OCI-LY1 (cell line): Measurements from ENCODE around the gene SYT6.

Experiments used
- H2AFZ ChIP-seq: fragments of 200-600 bp; sonication (generic), shearing (Covaris generic); 2 replicates; pipeline ENCODE4 v1.6.0; 2014; ENCODE audit warnings: antibody characterized with exemption, mild to moderate bottlenecking, low read length
- H3F3A ChIP-seq: fragments of 200-600 bp; sonication (generic), shearing (Covaris generic); 2 replicates; pipeline ENCODE4 v1.6.0; 2014; ENCODE audit warnings: mild to moderate bottlenecking, antibody characterized with exemption, low read length, moderate library complexity; ENCODE audit not compliant: insufficient read depth
- H3K27ac ChIP-seq: fragments of 200-600 bp; sonication (generic); 2 replicates; pipeline ENCODE4 v1.5.1; 2014; ENCODE audit warnings: low read length, mixed run types, mild to moderate bottlenecking, low read depth; ENCODE audit not compliant: poor library complexity, severe bottlenecking
- H3K27me3 ChIP-seq: fragments of 200-600 bp; sonication (generic); 2 replicates; pipeline ENCODE4 v1.6.0; 2014; ENCODE audit warnings: antibody characterized with exemption, mild to moderate bottlenecking, low read length, moderate library complexity; ENCODE audit not compliant: insufficient read depth
- H3K36me3 ChIP-seq: fragments of 200-600 bp; sonication (generic); 2 replicates; pipeline ENCODE4 v1.6.1; 2014; ENCODE audit warnings: mild to moderate bottlenecking, antibody characterized with exemption, low read length, moderate library complexity, mixed read lengths; ENCODE audit not compliant: insufficient read depth
- H3K4me1 ChIP-seq: fragments of 200-600 bp; sonication (generic); 2 replicates; pipeline ENCODE4 v1.5.1; 2014; ENCODE audit warnings: mild to moderate bottlenecking, low read length, moderate library complexity; ENCODE audit not compliant: insufficient read depth, severe bottlenecking
- H3K4me2 ChIP-seq: fragments of 200-600 bp; sonication (generic), shearing (Covaris generic); 2 replicates; pipeline ENCODE4 v1.6.1; 2014; ENCODE audit warnings: low read length
- H3K4me3 ChIP-seq: fragments of 200-600 bp; sonication (generic); 2 replicates; pipeline ENCODE4 v1.5.1; 2014; ENCODE audit warnings: low read length, low read depth, mild to moderate bottlenecking, mixed read lengths; ENCODE audit not compliant: poor library complexity, severe bottlenecking
- H3K79me2 ChIP-seq: fragments of 200-600 bp; shearing (Covaris generic); 2 replicates; pipeline ENCODE4 v1.6.1; 2016; ENCODE audit warnings: mixed run types, low read length, mixed read lengths; ENCODE audit not compliant: insufficient read depth
- H3K9ac ChIP-seq: fragments of 200-600 bp; sonication (generic), shearing (Covaris generic); 2 replicates; pipeline ENCODE4 v1.6.1; 2014; ENCODE audit warnings: mild to moderate bottlenecking, low read length, mixed read lengths
- H3K9me2 ChIP-seq: fragments of 200-600 bp; sonication (generic), shearing (Covaris generic); 2 replicates; pipeline ENCODE4 v1.6.1; 2014; ENCODE audit warnings: low read depth, mild to moderate bottlenecking, low read length, mixed read lengths
- H3K9me3 ChIP-seq: fragments of 200-600 bp; shearing (Covaris generic); 2 replicates; pipeline ENCODE4 v1.6.1; 2014; ENCODE audit warnings: low read length, mixed read lengths
- H4K20me1 ChIP-seq: fragments of 200-600 bp; sonication (generic), shearing (Covaris generic); 2 replicates; pipeline ENCODE4 v1.6.0; 2016; ENCODE audit warnings: mild to moderate bottlenecking, low read length; ENCODE audit not compliant: insufficient read depth
- EZH2 ChIP-seq: fragments of 200-600 bp; sonication (generic), shearing (Covaris generic); IDR thresholded peaks from 2 replicates; pipeline ENCODE4 v1.8.0; 2017; ENCODE audit warnings: borderline replicate concordance, mixed run types, mild to moderate bottlenecking, antibody characterized with exemption, low read length, moderate library complexity, mixed read lengths
- TF ChIP-seq, protein P1 (sequence below): fragments of 200-600 bp; sonication (generic), shearing (Covaris generic); IDR thresholded peaks from 2 replicates; pipeline ENCODE4 v1.5.1; 2017; ENCODE audit warnings: mild to moderate bottlenecking, antibody characterized with exemption, low read length, moderate library complexity, mixed read lengths

SYT6 gene

DNA sequence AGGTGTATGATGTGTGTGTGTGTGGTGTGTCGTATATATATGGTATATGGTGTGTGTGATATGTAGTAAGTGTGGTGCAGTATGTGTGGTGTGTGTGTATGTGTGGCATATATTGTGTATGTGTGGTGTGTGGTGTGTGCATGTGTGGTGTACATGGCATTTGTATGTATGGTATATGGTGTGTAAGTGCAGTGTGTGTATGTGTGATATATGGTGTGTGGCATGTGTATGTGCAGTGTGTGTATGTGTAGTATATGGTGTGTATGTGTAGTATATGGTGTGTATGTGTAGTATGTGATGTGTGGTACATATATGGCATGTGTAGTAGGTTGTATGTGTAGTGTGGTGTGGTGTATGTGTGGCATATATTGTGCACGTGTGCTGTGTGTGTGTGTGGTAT lies 99.5 kb downstream of the SYT6 start:
- no peak overlapping the region for H3K27ac ChIP-seq
- H3K4me3 ChIP-seq, result no peak overlapping the region
- H3K9ac ChIP-seq, result no peak overlapping the region
- TF ChIP-seq, protein P1, sequence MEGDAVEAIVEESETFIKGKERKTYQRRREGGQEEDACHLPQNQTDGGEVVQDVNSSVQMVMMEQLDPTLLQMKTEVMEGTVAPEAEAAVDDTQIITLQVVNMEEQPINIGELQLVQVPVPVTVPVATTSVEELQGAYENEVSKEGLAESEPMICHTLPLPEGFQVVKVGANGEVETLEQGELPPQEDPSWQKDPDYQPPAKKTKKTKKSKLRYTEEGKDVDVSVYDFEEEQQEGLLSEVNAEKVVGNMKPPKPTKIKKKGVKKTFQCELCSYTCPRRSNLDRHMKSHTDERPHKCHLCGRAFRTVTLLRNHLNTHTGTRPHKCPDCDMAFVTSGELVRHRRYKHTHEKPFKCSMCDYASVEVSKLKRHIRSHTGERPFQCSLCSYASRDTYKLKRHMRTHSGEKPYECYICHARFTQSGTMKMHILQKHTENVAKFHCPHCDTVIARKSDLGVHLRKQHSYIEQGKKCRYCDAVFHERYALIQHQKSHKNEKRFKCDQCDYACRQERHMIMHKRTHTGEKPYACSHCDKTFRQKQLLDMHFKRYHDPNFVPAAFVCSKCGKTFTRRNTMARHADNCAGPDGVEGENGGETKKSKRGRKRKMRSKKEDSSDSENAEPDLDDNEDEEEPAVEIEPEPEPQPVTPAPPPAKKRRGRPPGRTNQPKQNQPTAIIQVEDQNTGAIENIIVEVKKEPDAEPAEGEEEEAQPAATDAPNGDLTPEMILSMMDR, result no peak
- TF ChIP-seq EZH2, result no peak
- no peak overlapping the region for H2AFZ ChIP-seq
- H3F3A ChIP-seq, result no peaks in the 10 kb centered on the region
- H3K36me3 ChIP-seq, result no peaks in the 10 kb centered on the region
- no peak overlapping the region for H3K4me2 ChIP-seq
- H3K9me3 ChIP-seq, result no peaks in the 10 kb centered on the region
- no peaks in the 10 kb centered on the region for H3K27me3 ChIP-seq
- no peaks in the 10 kb centered on the region for H3K4me1 ChIP-seq
- no peaks in the 10 kb centered on the region for H3K79me2 ChIP-seq
- no peaks in the 10 kb centered on the region for H4K20me1 ChIP-seq
- no peaks in the 10 kb centered on the region for H3K9me2 ChIP-seq

DNA sequence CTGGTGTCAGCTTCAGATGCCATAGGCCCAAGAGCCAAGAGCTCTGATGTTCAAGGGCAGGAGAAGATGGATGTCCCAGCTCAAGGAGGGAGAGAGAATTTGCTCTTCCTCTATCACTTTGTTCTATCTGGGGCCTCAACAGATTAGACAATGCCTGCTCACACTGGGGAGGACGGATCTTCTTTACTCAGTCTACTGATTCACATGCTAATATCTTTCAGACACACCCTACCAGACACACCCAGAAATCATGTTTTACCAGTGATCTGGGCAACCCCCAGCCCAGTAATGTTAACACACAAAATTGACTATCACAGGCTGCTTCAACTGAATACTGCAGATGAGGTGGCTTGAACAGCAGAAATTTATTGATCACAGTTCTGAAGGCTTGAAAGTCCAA lies 105.4 kb downstream of the SYT6 start:
- Histone ChIP-seq H3K79me2 (no peaks in the 10 kb centered on the region), H3K9me2 (no peaks in the 10 kb centered on the region), H3K4me3 (no peak overlapping the region), H2AFZ (no peak overlapping the region), H3K9me3 (no peaks in the 10 kb centered on the region), H3K36me3 (no peaks in the 10 kb centered on the region), H3K4me2 (no peak overlapping the region), H3K9ac (no peak overlapping the region), H3K4me1 (no peaks in the 10 kb centered on the region), H3K27me3 (no peaks in the 10 kb centered on the region; the same call in 1 of the 2 replicates), H3K27ac (no peak overlapping the region), H3F3A (no peaks in the 10 kb centered on the region), H4K20me1 (no peaks in the 10 kb centered on the region)
- no peak for TF ChIP-seq EZH2
- TF ChIP-seq, protein P1, result no peak

DNA sequence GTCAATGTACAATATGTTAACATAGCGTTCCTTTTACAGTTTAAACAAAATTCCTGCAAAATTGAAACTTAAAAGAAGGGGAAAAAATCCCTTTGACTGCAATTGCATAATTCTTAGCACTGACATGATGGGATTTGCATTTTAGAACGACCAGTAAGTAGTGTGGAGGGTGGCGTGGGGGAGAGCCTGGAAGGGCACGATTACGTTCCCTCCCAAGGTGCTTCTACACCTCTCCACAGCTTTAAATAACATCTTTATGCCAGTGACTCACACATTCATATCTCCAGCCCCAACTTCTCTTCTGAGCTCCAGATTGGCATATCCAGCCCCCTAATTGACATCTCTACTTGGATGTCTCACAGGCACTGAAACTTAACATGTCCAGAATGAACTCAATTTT lies 110.1 kb downstream of the SYT6 start:
- Histone ChIP-seq H3K4me2 (no peak overlapping the region), H2AFZ (no peak overlapping the region), H3K4me3 (no peak overlapping the region), H3K9ac (no peak overlapping the region), H3K4me1 (no peaks in the 10 kb centered on the region), H4K20me1 (no peaks in the 10 kb centered on the region), H3K79me2 (no peaks in the 10 kb centered on the region), H3K27ac (no peak overlapping the region), H3K9me2 (no peaks in the 10 kb centered on the region), H3K36me3 (no peaks in the 10 kb centered on the region), H3F3A (no peaks in the 10 kb centered on the region), H3K9me3 (no peaks in the 10 kb centered on the region), H3K27me3 (no peaks in the 10 kb centered on the region; the same call in 1 of the 2 replicates)
- TF ChIP-seq, protein P1, result no peak
- TF ChIP-seq EZH2, result no peak
